OCI-LY1 (cell line): ENCODE results near the gene ANKIB1.

ENCODE experiments used
- EZH2 ChIP-seq: fragments of 200-600 bp; sonication (generic), shearing (Covaris generic); IDR thresholded peaks from 2 replicates; pipeline ENCODE4 v1.8.0; 2017; ENCODE audit warnings: borderline replicate concordance, mixed run types, mild to moderate bottlenecking, antibody characterized with exemption, low read length, moderate library complexity, mixed read lengths
- TF ChIP-seq, protein P1 (sequence below): fragments of 200-600 bp; sonication (generic), shearing (Covaris generic); IDR thresholded peaks from 2 replicates; pipeline ENCODE4 v1.5.1; 2017; ENCODE audit warnings: mild to moderate bottlenecking, antibody characterized with exemption, low read length, moderate library complexity, mixed read lengths

DNA sequence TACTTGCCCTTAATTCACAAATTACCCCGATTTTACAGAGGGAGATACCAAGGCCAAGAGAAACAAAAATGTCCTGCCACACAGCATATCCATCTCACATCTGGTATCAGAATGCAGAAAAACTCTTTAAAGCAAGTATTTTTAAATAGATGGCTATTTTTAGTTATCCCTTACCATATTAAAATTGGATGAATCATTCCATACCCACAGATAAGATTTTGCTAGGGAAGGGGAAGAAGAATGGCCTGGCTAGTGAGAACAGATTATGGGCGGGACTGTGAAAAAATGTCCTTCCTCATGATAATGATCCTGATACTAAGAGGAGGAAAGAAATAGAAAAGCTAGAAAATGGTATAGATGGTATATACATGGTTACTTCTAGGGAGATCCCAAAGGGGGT lies 121.0 kb downstream of the ANKIB1 start:
- TF ChIP-seq, protein P1, sequence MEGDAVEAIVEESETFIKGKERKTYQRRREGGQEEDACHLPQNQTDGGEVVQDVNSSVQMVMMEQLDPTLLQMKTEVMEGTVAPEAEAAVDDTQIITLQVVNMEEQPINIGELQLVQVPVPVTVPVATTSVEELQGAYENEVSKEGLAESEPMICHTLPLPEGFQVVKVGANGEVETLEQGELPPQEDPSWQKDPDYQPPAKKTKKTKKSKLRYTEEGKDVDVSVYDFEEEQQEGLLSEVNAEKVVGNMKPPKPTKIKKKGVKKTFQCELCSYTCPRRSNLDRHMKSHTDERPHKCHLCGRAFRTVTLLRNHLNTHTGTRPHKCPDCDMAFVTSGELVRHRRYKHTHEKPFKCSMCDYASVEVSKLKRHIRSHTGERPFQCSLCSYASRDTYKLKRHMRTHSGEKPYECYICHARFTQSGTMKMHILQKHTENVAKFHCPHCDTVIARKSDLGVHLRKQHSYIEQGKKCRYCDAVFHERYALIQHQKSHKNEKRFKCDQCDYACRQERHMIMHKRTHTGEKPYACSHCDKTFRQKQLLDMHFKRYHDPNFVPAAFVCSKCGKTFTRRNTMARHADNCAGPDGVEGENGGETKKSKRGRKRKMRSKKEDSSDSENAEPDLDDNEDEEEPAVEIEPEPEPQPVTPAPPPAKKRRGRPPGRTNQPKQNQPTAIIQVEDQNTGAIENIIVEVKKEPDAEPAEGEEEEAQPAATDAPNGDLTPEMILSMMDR = no peak
- no peak for TF ChIP-seq EZH2
